Activated naive CD8-positive, alpha-beta T cell (primary cell): ENCODE data around the gene RAPGEFL1.
A peak's percentile ranks its signal among the peaks of the same experiment; 100 is the strongest.
"Not testable (repeated sequence)": the region's sequence is repeated elsewhere in the genome, so short reads cannot be mapped to it uniquely, and the experiment has no call there.

Source experiments
- H3K27ac Mint-ChIP-seq: one replicate; pipeline ENCODE4 v1.8.0; 2021; ENCODE audit warnings: mixed read lengths
- H3K27me3 Mint-ChIP-seq: one replicate; pipeline ENCODE4 v1.8.0; 2021; ENCODE audit warnings: mixed read lengths
- H3K36me3 Mint-ChIP-seq: one replicate; pipeline ENCODE4 v1.8.0; 2021; ENCODE audit warnings: mixed read lengths
- H3K4me1 Mint-ChIP-seq: one replicate; pipeline ENCODE4 v1.8.0; 2021; ENCODE audit warnings: low read depth, mixed read lengths
- H3K4me3 Mint-ChIP-seq: one replicate; pipeline ENCODE4 v1.8.0; 2021; ENCODE audit warnings: mild to moderate bottlenecking, mixed read lengths
- H3K9me3 Mint-ChIP-seq: one replicate; pipeline ENCODE4 v1.8.0; 2021; ENCODE audit warnings: low read depth, mixed read lengths

The RAPGEFL1 gene

DNA sequence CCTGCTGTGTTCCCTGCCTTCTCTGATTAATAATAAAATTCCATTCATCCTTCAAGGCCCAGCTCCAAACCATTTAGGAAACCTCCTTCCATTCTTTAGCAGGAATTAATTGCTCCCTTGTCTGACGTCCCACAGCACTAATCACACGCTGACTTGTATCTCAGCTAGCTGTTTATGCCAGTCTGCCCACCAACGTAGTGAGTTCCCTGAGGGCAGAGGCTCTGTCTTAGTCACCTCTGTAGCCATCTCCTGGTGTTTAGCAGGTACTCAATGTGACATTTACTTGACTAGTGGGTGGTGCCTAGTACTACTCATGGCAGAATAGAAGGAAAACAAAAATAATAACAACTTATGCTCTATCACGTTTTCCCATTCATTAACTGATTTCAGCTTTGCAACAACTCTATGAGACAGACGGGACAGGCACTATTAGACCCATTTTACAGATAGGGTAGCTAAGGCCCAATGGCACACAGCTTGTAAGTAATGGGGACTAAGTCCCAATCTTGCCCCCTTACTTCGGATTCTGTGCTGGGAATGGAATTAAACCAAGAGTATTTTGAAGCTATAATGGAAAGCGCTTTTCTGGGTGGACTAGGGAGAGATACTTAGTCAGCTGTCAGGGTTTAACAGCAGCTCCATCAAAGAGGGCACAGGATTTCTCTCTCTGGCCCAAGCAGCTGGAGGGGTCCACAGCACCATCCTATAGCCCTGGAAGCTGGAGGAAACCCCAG lies 40.9 kb downstream of the RAPGEFL1 start:
- H3K4me3 Mint-ChIP-seq, result peak overlapping the region; percentile 96
- peak overlapping the region; percentile 99 for H3K27ac Mint-ChIP-seq
- H3K36me3 Mint-ChIP-seq, result no peaks in the 10 kb centered on the region
- no peaks in the 10 kb centered on the region for H3K27me3 Mint-ChIP-seq
- H3K4me1 Mint-ChIP-seq, result peaks cover 25% of the 10 kb centered on the region
- H3K9me3 Mint-ChIP-seq, result no peaks in the 10 kb centered on the region

DNA sequence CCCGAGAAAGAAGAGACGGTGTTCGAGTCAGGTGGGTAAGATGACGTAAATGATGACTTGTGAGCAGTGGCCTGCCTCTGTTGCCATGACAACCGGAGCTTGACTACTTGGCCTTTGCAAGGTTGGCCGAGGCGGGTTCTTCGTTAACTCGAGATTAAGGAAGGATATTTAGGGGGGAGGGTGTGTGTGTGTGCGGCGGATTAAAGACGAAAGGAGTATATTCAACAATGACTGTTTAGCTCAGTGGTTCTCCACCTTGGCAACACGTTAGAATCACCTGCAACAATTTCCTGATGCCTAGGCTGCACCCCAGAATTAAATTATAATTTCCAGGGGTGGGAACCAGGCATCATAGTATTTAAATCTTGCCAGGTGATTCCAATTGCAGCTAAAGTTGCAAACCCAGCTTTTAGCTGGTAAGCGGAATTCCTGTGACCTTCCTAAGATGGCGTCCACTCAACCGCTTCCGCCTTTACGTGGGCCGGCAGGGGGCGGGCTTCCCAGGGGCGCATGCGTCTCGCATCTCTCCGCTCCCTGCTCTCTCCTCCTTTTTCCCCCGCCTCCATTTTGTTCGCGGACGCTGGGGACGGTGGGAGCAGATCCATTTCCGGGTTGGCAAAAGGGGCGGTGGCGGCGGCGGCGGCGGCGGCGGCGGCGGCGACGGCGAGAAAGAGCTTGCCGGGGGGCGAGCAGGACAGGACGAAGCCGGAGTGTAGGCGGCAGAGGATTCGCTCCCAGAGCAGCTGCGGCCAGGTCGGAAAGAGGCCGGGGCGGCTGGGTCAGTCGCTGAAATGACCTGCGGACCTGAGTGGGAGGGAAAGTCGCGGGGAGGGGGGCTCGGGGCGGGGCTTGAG lies 41.7 kb downstream of the RAPGEFL1 start, which contains the start of gene WIPF2:
WIPF2 (plus strand) TSS at position 565 of the 854 bp plus-strand sequence. CDS start 37,156 bp downstream, outside the sequence.
- Mint-ChIP-seq H3K4me1 (peaks cover 28% of the 10 kb centered on the region), H3K9me3 (no peaks in the 10 kb centered on the region)

DNA sequence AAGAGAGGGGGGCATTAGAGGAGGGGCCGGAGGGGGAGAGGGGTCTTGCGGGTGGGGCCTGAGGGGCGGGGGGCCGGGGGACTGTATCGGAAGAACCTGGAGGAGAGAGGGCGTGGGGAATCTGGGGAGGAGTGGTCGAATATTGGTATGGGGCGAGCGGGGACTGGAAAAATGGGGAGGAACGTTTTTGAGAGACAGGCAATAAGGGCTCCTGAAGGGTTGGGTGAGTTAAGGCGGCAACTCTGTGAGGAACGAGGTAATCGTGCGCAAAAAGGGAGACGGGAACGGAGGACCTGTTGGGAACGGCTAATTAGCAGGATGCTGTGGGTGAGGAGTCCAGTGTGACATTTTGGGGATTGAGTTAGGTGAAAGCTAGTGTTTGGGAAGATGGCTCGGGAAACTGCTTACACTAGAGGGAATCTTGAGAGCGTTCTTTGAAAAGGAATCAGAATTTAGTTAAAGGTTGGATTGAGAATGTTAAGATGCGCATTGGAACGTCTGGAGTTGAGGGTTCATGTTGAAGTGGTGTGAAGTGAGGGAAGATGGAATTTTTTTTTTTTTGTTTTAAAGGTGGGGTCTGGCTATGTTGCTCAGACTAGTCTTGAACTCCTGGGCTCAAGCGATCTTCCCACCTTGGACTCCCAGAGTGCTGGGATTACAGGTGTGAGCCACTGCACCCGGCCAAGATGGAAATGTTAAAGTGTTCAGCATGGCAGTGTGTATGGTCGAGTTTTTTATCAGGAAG lies 42.5 kb downstream of the RAPGEFL1 start:
- H3K9me3 Mint-ChIP-seq, result no peaks in the 10 kb centered on the region
- peak overlapping the region; percentile 87 for H3K27ac Mint-ChIP-seq
- peak overlapping the region; percentile 96 for H3K4me3 Mint-ChIP-seq
- H3K36me3 Mint-ChIP-seq, result no peaks in the 10 kb centered on the region
- no peaks in the 10 kb centered on the region for H3K27me3 Mint-ChIP-seq
- peaks cover 33% of the 10 kb centered on the region for H3K4me1 Mint-ChIP-seq

More for the DNA sequence above, 41.7 kb downstream of the RAPGEFL1 start, which contains the start of gene WIPF2:
- H3K4me3 Mint-ChIP-seq, result peak within 1 kb of the TSS; percentile 96
- peak within 1 kb of the TSS; percentile 99 for H3K27ac Mint-ChIP-seq
- no peaks in the 10 kb centered on the region for H3K27me3 Mint-ChIP-seq
- no peaks in the 10 kb centered on the region for H3K36me3 Mint-ChIP-seq

DNA sequence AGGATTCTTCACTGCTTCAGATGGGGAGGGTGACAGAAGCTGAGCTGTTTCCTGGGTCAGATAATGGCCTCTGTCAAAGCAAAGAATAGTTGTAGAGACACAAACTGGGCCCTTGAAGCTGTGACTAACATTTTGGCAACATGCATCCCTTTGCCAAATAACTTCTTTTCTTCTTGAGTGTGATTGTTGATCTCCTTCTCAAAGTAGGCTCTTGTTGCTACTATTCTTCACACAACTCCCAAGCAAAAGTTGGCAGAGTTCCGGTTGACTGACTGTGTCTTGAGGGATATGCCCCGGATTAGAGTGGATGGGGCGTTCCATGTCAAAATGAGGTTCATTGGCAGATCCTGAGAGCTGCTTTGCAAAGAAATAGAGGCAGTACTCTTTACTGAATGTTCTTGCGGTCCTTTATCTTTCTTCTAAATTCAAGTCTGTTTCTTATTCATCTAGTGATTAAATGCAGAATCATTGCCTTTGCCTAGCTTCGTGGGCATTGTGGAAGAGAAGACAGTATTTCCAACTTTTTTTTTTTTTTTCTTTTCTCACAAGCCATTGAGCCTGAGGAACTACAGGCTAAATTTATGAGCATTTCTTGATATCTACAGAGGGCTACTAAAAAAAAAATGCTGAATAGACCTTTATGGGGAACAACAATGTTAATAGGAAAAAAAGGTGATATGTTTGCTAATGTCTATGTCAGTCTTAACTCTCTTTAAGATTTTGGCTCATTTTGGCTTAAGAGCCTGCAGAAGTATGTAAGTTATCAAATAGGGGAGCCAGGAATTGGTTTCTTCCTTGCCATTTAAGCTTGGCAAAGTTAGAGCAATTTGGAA lies 47.7 kb downstream of the RAPGEFL1 start:
- Mint-ChIP-seq H3K36me3 (no peaks in the 10 kb centered on the region), H3K4me3 (no peak overlapping the region), H3K27me3 (no peaks in the 10 kb centered on the region), H3K27ac (peak overlapping the region; percentile 69), H3K9me3 (no peaks in the 10 kb centered on the region), H3K4me1 (peaks cover 31% of the 10 kb centered on the region)

DNA sequence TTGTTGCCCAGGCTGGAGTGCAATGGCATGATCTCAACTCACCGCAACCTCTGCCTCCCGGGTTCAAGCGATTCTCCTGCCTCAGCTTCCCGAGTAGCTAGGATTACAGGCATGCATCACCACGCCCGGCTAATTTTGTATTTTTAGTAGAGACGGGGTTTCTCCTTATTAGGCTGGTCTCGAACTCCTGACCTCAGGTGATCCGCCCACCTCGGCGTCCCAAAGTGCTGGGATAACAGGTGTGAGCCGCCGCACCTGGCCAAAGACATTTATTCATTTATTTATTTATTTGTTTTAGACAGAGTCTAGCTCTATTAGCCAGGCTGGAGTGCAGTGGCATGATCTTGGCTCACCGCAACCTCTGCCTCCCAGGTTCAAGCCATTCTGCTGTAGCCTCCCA lies 51.9 kb downstream of the RAPGEFL1 start:
- not testable (repeated sequence) for H3K36me3 Mint-ChIP-seq, H3K27me3 Mint-ChIP-seq, H3K27ac Mint-ChIP-seq, H3K9me3 Mint-ChIP-seq, H3K4me3 Mint-ChIP-seq
- H3K4me1 Mint-ChIP-seq, result peaks cover 31% of the 10 kb centered on the region

DNA sequence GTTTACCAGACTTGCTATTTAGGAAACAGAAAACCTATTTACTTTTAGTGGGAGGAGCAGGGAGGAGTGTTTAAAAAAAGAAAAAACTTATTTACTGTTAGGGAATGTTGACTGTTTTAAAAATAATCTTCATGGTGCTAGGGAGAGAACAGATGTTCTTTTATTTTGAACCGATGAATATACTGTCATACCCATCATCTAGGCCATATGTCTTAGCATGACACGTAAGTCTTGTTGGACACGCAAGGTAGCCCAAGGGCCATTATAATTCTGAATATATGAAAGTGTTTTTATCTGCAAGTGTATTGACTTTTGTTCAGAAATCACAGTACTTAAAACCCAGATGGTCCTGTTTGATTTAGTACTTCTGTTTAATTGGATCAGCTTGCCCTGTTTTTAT lies 53.4 kb downstream of the RAPGEFL1 start:
- peaks cover 20% of the 10 kb centered on the region for H3K4me1 Mint-ChIP-seq
- H3K36me3 Mint-ChIP-seq, result peaks cover 2% of the 10 kb centered on the region
- H3K4me3 Mint-ChIP-seq, result no peak overlapping the region
- no peaks in the 10 kb centered on the region for H3K9me3 Mint-ChIP-seq
- H3K27ac Mint-ChIP-seq, result no peak overlapping the region
- no peaks in the 10 kb centered on the region for H3K27me3 Mint-ChIP-seq

DNA sequence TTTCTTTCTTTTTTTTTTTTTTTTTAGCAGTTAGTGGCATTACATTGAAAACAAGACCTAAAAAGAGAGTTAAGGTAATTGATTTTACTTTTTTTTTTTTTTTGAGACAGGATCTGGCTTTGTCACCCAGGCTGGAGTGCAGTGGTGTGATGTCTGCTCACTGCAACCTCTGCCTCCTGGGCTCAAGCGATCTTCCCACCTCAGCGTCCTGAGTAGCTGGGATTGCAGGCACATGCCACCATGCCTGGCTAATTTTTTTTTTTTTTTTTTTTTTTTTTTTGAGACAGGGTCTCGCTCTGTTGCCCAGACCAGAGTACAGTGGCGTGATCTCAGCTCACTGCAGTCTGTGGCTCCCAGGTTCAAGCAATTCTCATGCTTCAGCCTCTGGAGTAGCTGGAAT lies 54.7 kb downstream of the RAPGEFL1 start:
- H3K9me3 Mint-ChIP-seq, H3K27me3 Mint-ChIP-seq, H3K27ac Mint-ChIP-seq, H3K36me3 Mint-ChIP-seq, H3K4me3 Mint-ChIP-seq: not testable (repeated sequence)
- peaks cover 22% of the 10 kb centered on the region for H3K4me1 Mint-ChIP-seq

DNA sequence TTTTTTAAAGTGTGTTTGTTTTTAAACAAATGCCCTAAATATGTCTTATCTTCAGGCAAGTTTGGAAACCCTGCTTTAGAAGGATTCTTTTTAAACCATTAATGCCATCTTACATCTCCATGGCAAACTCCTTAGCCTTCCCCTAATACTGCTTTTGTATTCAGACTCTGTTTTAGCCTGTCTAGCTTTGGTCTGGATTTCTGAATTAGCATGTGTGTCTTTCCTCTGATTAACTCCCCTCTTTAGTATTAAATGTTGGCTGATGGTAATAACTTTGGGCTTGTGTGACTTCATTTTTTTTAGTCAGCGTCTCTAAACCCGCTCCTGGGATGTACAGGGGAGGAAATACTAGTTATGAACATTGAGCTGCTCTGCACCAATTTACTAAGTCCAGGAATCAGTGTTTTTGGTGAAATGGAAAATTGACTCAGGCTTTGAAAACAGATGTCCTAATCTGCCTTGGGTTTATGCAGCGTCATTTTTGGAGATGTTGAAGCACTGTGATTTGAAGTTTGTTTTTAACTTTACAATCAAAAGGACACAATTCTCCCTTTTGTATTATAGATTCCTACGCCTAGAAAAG lies 64.1 kb downstream of the RAPGEFL1 start:
- H3K9me3 Mint-ChIP-seq, result no peaks in the 10 kb centered on the region
- H3K36me3 Mint-ChIP-seq, result no peaks in the 10 kb centered on the region
- peaks cover 44% of the 10 kb centered on the region for H3K4me1 Mint-ChIP-seq
- H3K4me3 Mint-ChIP-seq, result no peak overlapping the region
- no peak overlapping the region for H3K27ac Mint-ChIP-seq
- H3K27me3 Mint-ChIP-seq, result no peaks in the 10 kb centered on the region

DNA sequence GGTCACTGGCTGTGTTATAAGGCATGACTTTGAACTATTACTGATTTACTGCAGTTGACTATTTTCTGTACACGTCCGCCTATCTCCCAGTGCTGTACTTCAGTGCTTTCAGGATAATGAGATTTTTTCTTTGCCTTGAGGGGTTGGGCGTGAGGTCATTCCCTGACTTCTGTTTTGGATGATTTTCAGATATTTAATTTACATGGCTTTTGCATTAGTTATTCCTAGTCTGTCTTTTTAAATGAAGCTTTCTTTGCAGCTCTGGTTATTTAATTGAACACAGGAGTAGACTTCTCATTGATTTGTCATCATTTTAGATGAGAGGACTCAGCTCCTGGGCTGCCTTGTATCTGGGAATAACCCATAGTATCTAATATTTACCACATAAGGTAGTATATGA lies 65.5 kb downstream of the RAPGEFL1 start:
- H3K4me1 Mint-ChIP-seq, result peaks cover 43% of the 10 kb centered on the region
- H3K9me3 Mint-ChIP-seq, result no peaks in the 10 kb centered on the region
- no peaks in the 10 kb centered on the region for H3K27me3 Mint-ChIP-seq
- H3K27ac Mint-ChIP-seq, result peak overlapping the region; percentile 54
- H3K36me3 Mint-ChIP-seq, result no peaks in the 10 kb centered on the region
- H3K4me3 Mint-ChIP-seq, result no peak overlapping the region

DNA sequence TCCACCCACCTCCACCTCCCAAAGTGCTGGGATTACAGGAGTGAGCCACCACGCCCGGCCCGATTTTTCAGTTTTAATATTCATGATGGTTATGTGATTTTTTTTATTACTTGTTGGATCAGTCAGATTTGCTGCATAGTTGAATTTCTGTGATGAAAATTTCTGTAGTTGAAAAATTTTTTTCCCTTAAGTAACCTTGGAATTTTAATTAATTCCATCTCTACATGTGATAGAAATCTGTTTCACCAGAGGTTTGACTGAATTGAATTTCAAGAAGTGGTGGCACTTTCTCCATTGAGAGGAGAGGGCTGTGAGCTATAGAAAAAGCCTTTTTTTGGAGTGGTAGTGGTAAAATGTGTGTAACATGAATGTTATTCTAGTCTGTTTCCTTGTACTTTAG lies 66.5 kb downstream of the RAPGEFL1 start:
- Mint-ChIP-seq H3K36me3 (no peaks in the 10 kb centered on the region), H3K4me3 (no peak overlapping the region), H3K27me3 (no peaks in the 10 kb centered on the region), H3K27ac (peak overlapping the region; percentile 28), H3K4me1 (peaks cover 49% of the 10 kb centered on the region), H3K9me3 (no peaks in the 10 kb centered on the region)

DNA sequence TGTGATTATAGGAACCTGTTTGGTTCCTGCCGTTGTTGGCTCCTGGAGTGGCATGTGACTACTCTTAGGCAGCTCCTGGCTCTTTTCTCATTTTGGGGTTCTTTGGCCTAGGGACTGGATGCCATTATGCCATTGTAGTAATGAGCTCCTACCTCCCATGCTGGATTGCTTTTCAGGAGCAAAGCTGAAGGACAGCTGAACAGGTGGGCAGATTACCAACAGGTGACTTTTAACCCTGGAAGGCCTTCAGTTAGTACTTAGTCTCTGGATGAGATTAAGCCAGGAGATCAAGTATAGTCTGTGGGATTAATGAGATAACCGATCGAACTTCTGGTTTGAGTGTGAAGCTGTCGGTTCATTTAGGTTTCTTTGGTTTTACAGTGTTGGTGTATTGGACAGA lies 67.0 kb downstream of the RAPGEFL1 start:
- Mint-ChIP-seq H3K36me3 (no peaks in the 10 kb centered on the region), H3K27ac (no peak overlapping the region), H3K9me3 (no peaks in the 10 kb centered on the region), H3K27me3 (no peaks in the 10 kb centered on the region), H3K4me3 (no peak overlapping the region), H3K4me1 (peaks cover 54% of the 10 kb centered on the region)
